ENCODE results near the gene CD300E.

- TF ChIP-seq, protein P1, sequence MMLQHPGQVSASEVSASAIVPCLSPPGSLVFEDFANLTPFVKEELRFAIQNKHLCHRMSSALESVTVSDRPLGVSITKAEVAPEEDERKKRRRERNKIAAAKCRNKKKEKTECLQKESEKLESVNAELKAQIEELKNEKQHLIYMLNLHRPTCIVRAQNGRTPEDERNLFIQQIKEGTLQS (IDR thresholded peaks at IDR 0.05) = no peak
- TF ChIP-seq, protein P2, sequence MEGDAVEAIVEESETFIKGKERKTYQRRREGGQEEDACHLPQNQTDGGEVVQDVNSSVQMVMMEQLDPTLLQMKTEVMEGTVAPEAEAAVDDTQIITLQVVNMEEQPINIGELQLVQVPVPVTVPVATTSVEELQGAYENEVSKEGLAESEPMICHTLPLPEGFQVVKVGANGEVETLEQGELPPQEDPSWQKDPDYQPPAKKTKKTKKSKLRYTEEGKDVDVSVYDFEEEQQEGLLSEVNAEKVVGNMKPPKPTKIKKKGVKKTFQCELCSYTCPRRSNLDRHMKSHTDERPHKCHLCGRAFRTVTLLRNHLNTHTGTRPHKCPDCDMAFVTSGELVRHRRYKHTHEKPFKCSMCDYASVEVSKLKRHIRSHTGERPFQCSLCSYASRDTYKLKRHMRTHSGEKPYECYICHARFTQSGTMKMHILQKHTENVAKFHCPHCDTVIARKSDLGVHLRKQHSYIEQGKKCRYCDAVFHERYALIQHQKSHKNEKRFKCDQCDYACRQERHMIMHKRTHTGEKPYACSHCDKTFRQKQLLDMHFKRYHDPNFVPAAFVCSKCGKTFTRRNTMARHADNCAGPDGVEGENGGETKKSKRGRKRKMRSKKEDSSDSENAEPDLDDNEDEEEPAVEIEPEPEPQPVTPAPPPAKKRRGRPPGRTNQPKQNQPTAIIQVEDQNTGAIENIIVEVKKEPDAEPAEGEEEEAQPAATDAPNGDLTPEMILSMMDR (IDR thresholded peaks at IDR 0.05 in 2 of 3, conservative IDR thresholded peaks at IDR 0.05 in 1 of 3; ENCODE audit: borderline replicate concordance in 1 of 3, insufficient read depth in 1 of 3, low read depth in 2 of 3, low read length in 2 of 3) = no peak
- TF ChIP-seq, protein P3, sequence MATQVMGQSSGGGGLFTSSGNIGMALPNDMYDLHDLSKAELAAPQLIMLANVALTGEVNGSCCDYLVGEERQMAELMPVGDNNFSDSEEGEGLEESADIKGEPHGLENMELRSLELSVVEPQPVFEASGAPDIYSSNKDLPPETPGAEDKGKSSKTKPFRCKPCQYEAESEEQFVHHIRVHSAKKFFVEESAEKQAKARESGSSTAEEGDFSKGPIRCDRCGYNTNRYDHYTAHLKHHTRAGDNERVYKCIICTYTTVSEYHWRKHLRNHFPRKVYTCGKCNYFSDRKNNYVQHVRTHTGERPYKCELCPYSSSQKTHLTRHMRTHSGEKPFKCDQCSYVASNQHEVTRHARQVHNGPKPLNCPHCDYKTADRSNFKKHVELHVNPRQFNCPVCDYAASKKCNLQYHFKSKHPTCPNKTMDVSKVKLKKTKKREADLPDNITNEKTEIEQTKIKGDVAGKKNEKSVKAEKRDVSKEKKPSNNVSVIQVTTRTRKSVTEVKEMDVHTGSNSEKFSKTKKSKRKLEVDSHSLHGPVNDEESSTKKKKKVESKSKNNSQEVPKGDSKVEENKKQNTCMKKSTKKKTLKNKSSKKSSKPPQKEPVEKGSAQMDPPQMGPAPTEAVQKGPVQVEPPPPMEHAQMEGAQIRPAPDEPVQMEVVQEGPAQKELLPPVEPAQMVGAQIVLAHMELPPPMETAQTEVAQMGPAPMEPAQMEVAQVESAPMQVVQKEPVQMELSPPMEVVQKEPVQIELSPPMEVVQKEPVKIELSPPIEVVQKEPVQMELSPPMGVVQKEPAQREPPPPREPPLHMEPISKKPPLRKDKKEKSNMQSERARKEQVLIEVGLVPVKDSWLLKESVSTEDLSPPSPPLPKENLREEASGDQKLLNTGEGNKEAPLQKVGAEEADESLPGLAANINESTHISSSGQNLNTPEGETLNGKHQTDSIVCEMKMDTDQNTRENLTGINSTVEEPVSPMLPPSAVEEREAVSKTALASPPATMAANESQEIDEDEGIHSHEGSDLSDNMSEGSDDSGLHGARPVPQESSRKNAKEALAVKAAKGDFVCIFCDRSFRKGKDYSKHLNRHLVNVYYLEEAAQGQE (IDR thresholded peaks at IDR 0.05; ENCODE audit: low read depth) = no peak
- TF ChIP-seq TCF7L2 (IDR thresholded peaks at IDR 0.05; ENCODE audit: borderline replicate concordance, extremely low read depth, insufficient read depth, insufficient read length) (no peak), POLR2AphosphoS5 (IDR thresholded peaks at IDR 0.05; ENCODE audit: low read depth, low read length) (no peak), POLR2A (IDR thresholded peaks at IDR 0.05; ENCODE audit: borderline replicate concordance, extremely low read depth, insufficient read depth, insufficient read length) (no peak), MAX (IDR thresholded peaks at IDR 0.05) (no peak), JUND (IDR thresholded peaks at IDR 0.05) (no peak), RAD21 (IDR thresholded peaks at IDR 0.05; ENCODE audit: low read depth) (no peak), EZH2 (IDR thresholded peaks at IDR 0.05) (no peak)
Measured at GRCh38 chr17:74619077-74619673, 4.4 kb downstream of the CD300E start.

Data from HCT116 (cell line).